HEK293 (cell line): Measurements from ENCODE around the gene NSMCE4A.
A peak's percentile ranks its signal among the peaks of the same experiment; 100 is the strongest.

Experiments
- CTCF ChIA-PET: fragments of 350-600 bp; formaldehyde crosslinking; extraction: SDS; loops from one replicate; lab custom pipeline; 2021; ENCODE audit warnings: antibody characterized with exemption; lab: Yijun Ruan, JAX
- POLR2A ChIA-PET: fragments of 300-600 bp; formaldehyde crosslinking; extraction: SDS; loops from one replicate; lab custom pipeline; 2020; ENCODE audit warnings: antibody characterized with exemption, inconsistent platforms; lab: Yijun Ruan, JAX
- H3K27ac ChIP-seq: fragments of 200-500 bp; sonication (Bioruptor generic); 2 replicates; pipeline ENCODE4 v1.5.1; 2014; ENCODE audit warnings: low read depth, low read length, control low read depth, inconsistent platforms; ENCODE audit errors: extremely low read depth
- H3K36me3 ChIP-seq, 2 experiments: fragments of 200-500 bp in 1 of 2; sonication (Bioruptor generic) in 1 of 2; 1 replicate in 1 of 2; 2 replicates in 1 of 2; pipeline ENCODE4 v1.5.1; 2014 to 2017; ENCODE audit warnings: inconsistent platforms in 2 of 2, low read length in 2 of 2; ENCODE audit not compliant: control insufficient read depth in 2 of 2, insufficient read depth in 1 of 2
- H3K4me1 ChIP-seq: fragments of 200-500 bp; sonication (Bioruptor generic); 2 replicates; pipeline ENCODE4 v1.5.1; 2014; ENCODE audit warnings: mild to moderate bottlenecking, low read length, inconsistent platforms; ENCODE audit not compliant: control insufficient read depth, insufficient read depth
- H3K4me3 ChIP-seq: 2 replicates; pipeline ENCODE4 v1.5.1; 2011; ENCODE audit warnings: low read depth, mild to moderate bottlenecking, control low read depth, low read length, moderate library complexity
- H3K9me3 ChIP-seq: fragments of 200-500 bp; sonication (Bioruptor generic); 2 replicates; pipeline ENCODE4 v1.5.1; 2014; ENCODE audit warnings: low read depth, low read length, inconsistent platforms; ENCODE audit not compliant: control insufficient read depth, insufficient read depth
- BCL11A ChIP-seq: fragments of 450-650 bp; formaldehyde crosslinking; IDR thresholded peaks from 2 replicates; pipeline ENCODE4 v1.5.1; 2016; ENCODE audit warnings: low read depth, missing biosample characterization, missing genetic modification characterization
- EGR2 ChIP-seq: fragments of 450-650 bp; formaldehyde crosslinking; IDR thresholded peaks from 2 replicates; pipeline ENCODE4 v1.5.1; 2016; ENCODE audit warnings: low read depth, missing biosample characterization, missing genetic modification characterization
- GLIS1 ChIP-seq: fragments of 450-650 bp; formaldehyde crosslinking; IDR thresholded peaks from 2 replicates; pipeline ENCODE4 v1.5.1; 2016; ENCODE audit warnings: missing biosample characterization, missing genetic modification characterization
- GLIS2 ChIP-seq: fragments of 450-650 bp; formaldehyde crosslinking; IDR thresholded peaks from 2 replicates; pipeline ENCODE4 v1.5.1; 2016; ENCODE audit warnings: missing biosample characterization, missing genetic modification characterization
- SCRT1 ChIP-seq: fragments of 450-650 bp; formaldehyde crosslinking; IDR thresholded peaks from 2 replicates; pipeline ENCODE4 v1.5.1; 2016; ENCODE audit warnings: missing biosample characterization, missing genetic modification characterization, borderline replicate concordance
- SCRT2 ChIP-seq: fragments of 450-650 bp; formaldehyde crosslinking; IDR thresholded peaks from 2 replicates; pipeline ENCODE4 v1.5.1; 2016; ENCODE audit warnings: missing biosample characterization, missing genetic modification characterization
- SP3 ChIP-seq: fragments of 450-650 bp; formaldehyde crosslinking; IDR thresholded peaks from 2 replicates; pipeline ENCODE4 v1.5.1; 2016; ENCODE audit warnings: missing biosample characterization, missing genetic modification characterization
- TRIM28 ChIP-seq: IDR thresholded peaks from 2 replicates; pipeline ENCODE4 v1.6.1; 2011; ENCODE audit warnings: low read length, control low read depth, borderline replicate concordance
- YY1 ChIP-seq: fragments of 450-650 bp; formaldehyde crosslinking; IDR thresholded peaks from 2 replicates; pipeline ENCODE4 v1.5.1; 2018; ENCODE audit warnings: missing biosample characterization, missing genetic modification characterization
- ZBTB1 ChIP-seq: fragments of 450-650 bp; formaldehyde crosslinking; IDR thresholded peaks from 2 replicates; pipeline ENCODE4 v1.5.1; 2016; ENCODE audit warnings: missing biosample characterization, missing genetic modification characterization
- ZBTB11 ChIP-seq: fragments of 450-650 bp; formaldehyde crosslinking; conservative IDR thresholded peaks from 2 replicates; pipeline ENCODE4 v1.5.1; 2016; ENCODE audit warnings: low read depth, missing biosample characterization, missing genetic modification characterization
- ZBTB17 ChIP-seq: fragments of 450-650 bp; formaldehyde crosslinking; IDR thresholded peaks from 2 replicates; pipeline ENCODE4 v1.5.1; 2016; ENCODE audit warnings: missing biosample characterization, missing genetic modification characterization
- ZEB2 ChIP-seq: fragments of 450-650 bp; formaldehyde crosslinking; IDR thresholded peaks from 2 replicates; pipeline ENCODE4 v1.5.1; 2016; ENCODE audit warnings: missing biosample characterization, missing genetic modification characterization
- ZFP37 ChIP-seq: fragments of 450-650 bp; formaldehyde crosslinking; IDR thresholded peaks from 2 replicates; pipeline ENCODE4 v1.5.1; 2016; ENCODE audit warnings: missing biosample characterization, missing genetic modification characterization
- ZNF10 ChIP-seq: fragments of 450-650 bp; formaldehyde crosslinking; IDR thresholded peaks from 2 replicates; pipeline ENCODE4 v1.5.1; 2017; ENCODE audit warnings: missing biosample characterization, missing genetic modification characterization
- ZNF174 ChIP-seq: fragments of 450-650 bp; formaldehyde crosslinking; IDR thresholded peaks from 2 replicates; pipeline ENCODE4 v1.5.0; 2017; ENCODE audit warnings: missing biosample characterization, mild to moderate bottlenecking, missing genetic modification characterization
- ZNF19 ChIP-seq: fragments of 450-650 bp; formaldehyde crosslinking; IDR thresholded peaks from 2 replicates; pipeline ENCODE4; 2016; ENCODE audit warnings: missing biosample characterization, missing genetic modification characterization, low read depth
- ZNF202 ChIP-seq: fragments of 450-650 bp; formaldehyde crosslinking; IDR thresholded peaks from 2 replicates; pipeline ENCODE4 v1.5.1; 2016; ENCODE audit warnings: missing biosample characterization, missing genetic modification characterization, borderline replicate concordance
- ZNF335 ChIP-seq: fragments of 450-650 bp; formaldehyde crosslinking; conservative IDR thresholded peaks from 2 replicates; pipeline ENCODE4 v1.5.1; 2016; ENCODE audit warnings: missing biosample characterization, missing genetic modification characterization
- ZNF341 ChIP-seq: fragments of 450-650 bp; formaldehyde crosslinking; IDR thresholded peaks from 2 replicates; pipeline ENCODE4; 2016; ENCODE audit warnings: low read depth, missing biosample characterization, missing genetic modification characterization
- ZNF362 ChIP-seq: fragments of 450-650 bp; formaldehyde crosslinking; IDR thresholded peaks from 2 replicates; pipeline ENCODE4 v1.5.1; 2016; ENCODE audit warnings: missing biosample characterization, missing genetic modification characterization
- ZNF37A ChIP-seq: fragments of 450-650 bp; IDR thresholded peaks from 2 replicates; pipeline ENCODE4 v1.5.1; 2018; ENCODE audit warnings: missing biosample characterization, missing genetic modification characterization
- ZNF529 ChIP-seq: fragments of 450-650 bp; formaldehyde crosslinking; IDR thresholded peaks from 2 replicates; pipeline ENCODE4 v1.5.1; 2017; ENCODE audit warnings: missing genetic modification characterization, missing biosample characterization; ENCODE audit not compliant: insufficient replicate concordance
- ZNF530 ChIP-seq: fragments of 450-650 bp; formaldehyde crosslinking; IDR thresholded peaks from 2 replicates; pipeline ENCODE4 v1.5.1; 2016; ENCODE audit warnings: low read depth, missing biosample characterization, missing genetic modification characterization
- ZNF600 ChIP-seq: fragments of 450-650 bp; formaldehyde crosslinking; IDR thresholded peaks from 2 replicates; pipeline ENCODE4 v1.5.1; 2016; ENCODE audit warnings: missing biosample characterization, missing genetic modification characterization
- ZNF777 ChIP-seq: fragments of 450-650 bp; formaldehyde crosslinking; IDR thresholded peaks from 2 replicates; pipeline ENCODE4 v1.5.1; 2017; ENCODE audit warnings: missing biosample characterization, missing genetic modification characterization, borderline replicate concordance
- ZNF843 ChIP-seq: fragments of 450-650 bp; formaldehyde crosslinking; IDR thresholded peaks from 2 replicates; pipeline ENCODE4 v1.5.1; 2016; ENCODE audit warnings: missing biosample characterization, missing genetic modification characterization
- ZXDB ChIP-seq: fragments of 450-650 bp; formaldehyde crosslinking; IDR thresholded peaks from 2 replicates; pipeline ENCODE4 v1.5.1; 2016; ENCODE audit warnings: missing biosample characterization, missing genetic modification characterization
- TF ChIP-seq, protein P1 (sequence below): fragments of 450-650 bp; formaldehyde crosslinking; IDR thresholded peaks from 2 replicates; pipeline ENCODE4 v1.5.1; 2016; ENCODE audit warnings: missing biosample characterization, missing genetic modification characterization, low read depth
- TF ChIP-seq, protein P2 (sequence below): fragments of 450-650 bp; formaldehyde crosslinking; IDR thresholded peaks from 2 replicates; pipeline ENCODE4 v1.5.1; 2016; ENCODE audit warnings: missing biosample characterization, missing genetic modification characterization

The NSMCE4A gene

GRCh38 chr10:121927318-121927840, 47.6 kb downstream of the NSMCE4A start (continued):
- peak; percentile 17; the same call in 1 of the 2 replicates for TF ChIP-seq ZXDB (tag by site-specific recombination)
- TF ChIP-seq ZNF530 (tag by site-specific recombination) = no peak
- peak; percentile 96 for TF ChIP-seq ZNF335
- peak; percentile 49; the same call in 1 of the 2 replicates for TF ChIP-seq ZNF341 (tag by site-specific recombination)
- 0 out of 2 replicates have a peak, but pooled peaks have one; percentile 18 for TF ChIP-seq ZNF10
- TF ChIP-seq GLIS2 = peak; percentile 95
- TF ChIP-seq ZNF362 (tag by site-specific recombination) = peak; percentile 76
- peak; percentile 34; the same call in 1 of the 2 replicates for TF ChIP-seq ZNF777 (tag by site-specific recombination)
- TF ChIP-seq ZNF843 (tag by site-specific recombination) = no peak
- TF ChIP-seq ZBTB11 (tag by site-specific recombination) = peak; percentile 72; the same call in 1 of the 2 replicates
- peak; percentile 45 for TF ChIP-seq SCRT2
- peak; percentile 60 for TF ChIP-seq ZEB2 (tag by site-specific recombination)
- TF ChIP-seq ZFP37 (tag by site-specific recombination) = peak; percentile 76; the same call in 1 of the 2 replicates
- TF ChIP-seq ZNF202 (tag by site-specific recombination) = peak; percentile 40; the same call in 1 of the 2 replicates
- TF ChIP-seq ZNF600 (tag by site-specific recombination) = peak; percentile 88
- TF ChIP-seq GLIS1 (tag by site-specific recombination) = peak; percentile 34
- peak; percentile 38 for TF ChIP-seq SP3 (tag by site-specific recombination)
- TF ChIP-seq YY1 (tag by site-specific recombination) = peak; percentile 13; the same call in 1 of the 2 replicates
- TF ChIP-seq ZNF174 (tag by site-specific recombination) = no peak
- TF ChIP-seq EGR2 = peak; percentile 73
- no peak for TF ChIP-seq TRIM28

- no peaks in the 10 kb centered on the region for H3K9me3 ChIP-seq
- peak overlapping the region; percentile 82 for H3K4me3 ChIP-seq
- peak overlapping the region; percentile 96 for H3K27ac ChIP-seq
- H3K36me3 ChIP-seq = peaks cover 6 to 10% of the 10 kb centered on the region in 2 experiments
- POLR2A ChIA-PET = interaction anchor here (0.6 to 1.6 kb wide), 3 partner anchors 10 to 238 kb away, joined by 3 to 8 read pairs (median 4); partner anchors contain the start of gene NSMCE4A
- CTCF ChIA-PET = interaction anchor here (0.6 to 0.9 kb wide), 3 partner anchors 24 to 973 kb away, joined by 4 to 5 read pairs (median 4); no protein-coding TSS in a partner anchor
- H3K4me1 ChIP-seq = peaks cover 8% of the 10 kb centered on the region; the same call in 1 of the 2 replicates
- no peak for TF ChIP-seq ZNF529 (tag by site-specific recombination)
- no peak for TF ChIP-seq ZNF174 (tag by site-specific recombination)
- TF ChIP-seq ZBTB1 (tag by site-specific recombination) = no peak
- TF ChIP-seq, protein P1, sequence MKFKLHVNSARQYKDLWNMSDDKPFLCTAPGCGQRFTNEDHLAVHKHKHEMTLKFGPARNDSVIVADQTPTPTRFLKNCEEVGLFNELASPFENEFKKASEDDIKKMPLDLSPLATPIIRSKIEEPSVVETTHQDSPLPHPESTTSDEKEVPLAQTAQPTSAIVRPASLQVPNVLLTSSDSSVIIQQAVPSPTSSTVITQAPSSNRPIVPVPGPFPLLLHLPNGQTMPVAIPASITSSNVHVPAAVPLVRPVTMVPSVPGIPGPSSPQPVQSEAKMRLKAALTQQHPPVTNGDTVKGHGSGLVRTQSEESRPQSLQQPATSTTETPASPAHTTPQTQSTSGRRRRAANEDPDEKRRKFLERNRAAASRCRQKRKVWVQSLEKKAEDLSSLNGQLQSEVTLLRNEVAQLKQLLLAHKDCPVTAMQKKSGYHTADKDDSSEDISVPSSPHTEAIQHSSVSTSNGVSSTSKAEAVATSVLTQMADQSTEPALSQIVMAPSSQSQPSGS (tag by site-specific recombination) = no peak
- peak; percentile 70 for TF ChIP-seq SCRT2
- TF ChIP-seq ZBTB17 (tag by site-specific recombination) = peak; percentile 71
- no peak for TF ChIP-seq BCL11A (tag by site-specific recombination)
- TF ChIP-seq ZNF19 (tag by site-specific recombination) = no peak
- TF ChIP-seq SCRT1 (tag by site-specific recombination) = peak; percentile 61; the same call in 1 of the 2 replicates
- no peak for TF ChIP-seq ZNF37A (tag by site-specific recombination)
- TF ChIP-seq, protein P2, sequence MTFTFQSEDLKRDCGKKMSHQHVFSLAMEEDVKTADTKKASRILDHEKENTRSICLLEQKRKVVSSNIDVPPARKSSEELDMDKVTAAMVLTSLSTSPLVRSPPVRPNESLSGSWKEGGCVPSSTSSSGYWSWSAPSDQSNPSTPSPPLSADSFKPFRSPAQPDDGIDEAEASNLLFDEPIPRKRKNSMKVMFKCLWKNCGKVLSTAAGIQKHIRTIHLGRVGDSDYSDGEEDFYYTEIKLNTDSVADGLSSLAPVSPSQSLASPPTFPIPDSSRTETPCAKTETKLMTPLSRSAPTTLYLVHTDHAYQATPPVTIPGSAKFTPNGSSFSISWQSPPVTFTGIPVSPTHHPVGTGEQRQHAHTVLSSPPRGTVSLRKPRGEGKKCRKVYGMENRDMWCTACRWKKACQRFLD (tag by site-specific recombination) = no peak
These were observed 48.2 kb downstream of the NSMCE4A start for GRCh38 chr10:121926671-121927317.
